H1 (cell line): ENCODE measurements around the gene NELL1.

Experiments
- CTCF ChIP-seq, 3 experiments: IDR thresholded peaks; 1 replicate in 2 of 3; 2 replicates in 1 of 3; pipeline versions ENCODE4 v1.5.1 to v1.6.1; 2011; ENCODE audit warnings: low read length in 3 of 3, mild to moderate bottlenecking in 3 of 3, inconsistent platforms in 2 of 3, low read depth in 1 of 3, moderate library complexity in 1 of 3; ENCODE audit not compliant: insufficient read depth in 1 of 3; ENCODE audit errors: control extremely low read depth in 1 of 3
- EZH2 ChIP-seq: fragments of 200-600 bp; sonication (generic); IDR thresholded peaks from 2 replicates; pipeline ENCODE4 v1.7.1; 2012; ENCODE audit warnings: low read depth, mild to moderate bottlenecking, moderate library complexity, low read length, inconsistent platforms; ENCODE audit not compliant: severe bottlenecking
- POLR2A ChIP-seq, 2 experiments: IDR thresholded peaks; 1 replicate in 1 of 2; 2 replicates in 1 of 2; pipeline ENCODE4 v1.6.1; 2011; ENCODE audit warnings: low read depth in 2 of 2, low read length in 2 of 2, mild to moderate bottlenecking in 2 of 2; ENCODE audit errors: control extremely low read depth in 1 of 2
- POLR2AphosphoS5 ChIP-seq: IDR thresholded peaks from 2 replicates; pipeline ENCODE4 v1.6.1; 2011; ENCODE audit warnings: low read depth, low read length
- SIX5 ChIP-seq: IDR thresholded peaks from 2 replicates; pipeline ENCODE4 v1.6.1; 2011; ENCODE audit warnings: mild to moderate bottlenecking, low read depth, low read length
- TAF1 ChIP-seq: IDR thresholded peaks from 2 replicates; pipeline ENCODE4 v1.6.1; 2011; ENCODE audit warnings: mild to moderate bottlenecking, low read depth, low read length

- TF ChIP-seq POLR2AphosphoS5 (no peak), TAF1 (no peak), SIX5 (no peak), POLR2A (IDR thresholded peaks at IDR 0.05; ENCODE audit: control extremely low read depth in 1 of 2, low read depth in 2 of 2, low read length in 2 of 2) (no peak), EZH2 (no peak), CTCF (IDR thresholded peaks at IDR 0.05; ENCODE audit: control extremely low read depth in 1 of 3, insufficient read depth in 1 of 3, low read depth in 1 of 3, low read length in 3 of 3) (no peak)
Measured at GRCh38 chr11:21403069-21403468, 733.7 kb downstream of the NELL1 start.
